Metanephros (tissue), 1 donor: ENCODE data around the gene CALML4. TPM values are rescaled to one million over a fixed set of nuclear protein-coding genes. Genes with fewer than 3 reads are reported as not detected.

ENCODE experiments used
- total RNA-seq: library from RNA; depleted of rRNA; stranded (reverse); fragments of >200 nt; gene quantifications from one replicate; pipeline ENCODE4 v1.2.3, GENCODE V29; 2014

Gene CALML4, protein sequence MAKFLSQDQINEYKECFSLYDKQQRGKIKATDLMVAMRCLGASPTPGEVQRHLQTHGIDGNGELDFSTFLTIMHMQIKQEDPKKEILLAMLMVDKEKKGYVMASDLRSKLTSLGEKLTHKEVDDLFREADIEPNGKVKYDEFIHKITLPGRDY
- total RNA-seq: 15.3 TPM

DNA sequence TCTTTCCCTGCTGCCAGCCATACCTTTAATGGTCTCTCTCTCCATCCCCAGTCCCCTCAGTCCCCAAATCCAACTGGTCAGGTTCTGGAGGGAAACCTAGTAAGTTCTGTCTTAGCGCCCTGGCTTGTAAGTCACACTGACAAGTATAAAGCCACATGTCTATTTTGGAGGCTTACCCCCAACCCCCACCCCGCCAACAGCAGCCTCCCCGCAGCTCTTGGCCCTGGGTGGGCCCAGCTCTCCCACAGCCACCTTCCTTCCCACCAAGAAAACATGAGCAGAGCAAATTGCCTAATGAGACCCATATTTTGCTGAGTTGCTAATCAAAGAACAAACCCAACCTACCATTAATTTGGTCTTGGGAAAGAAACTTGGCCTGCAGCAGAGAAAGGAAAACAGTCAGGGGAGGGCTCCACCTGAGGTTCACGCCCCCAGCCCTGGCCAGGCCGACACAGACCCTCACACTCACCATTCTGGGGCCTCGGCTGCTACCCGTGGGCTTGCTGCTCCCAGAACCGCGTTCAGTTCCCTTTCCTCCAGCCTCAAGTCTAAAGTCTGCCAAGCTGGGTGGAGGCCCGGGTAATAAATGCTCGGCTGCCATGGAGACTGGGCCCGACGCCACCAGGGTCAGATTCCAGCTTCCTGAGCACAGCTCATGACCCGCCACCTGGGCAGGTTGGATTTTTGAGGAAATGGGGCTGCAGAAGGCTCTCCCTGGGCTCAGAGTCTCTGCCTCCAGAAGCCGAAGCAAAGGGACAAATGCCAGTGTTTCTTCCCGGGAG, at the start of gene CALML4:
Gene CALML4, minus strand, starts transcription at position 557 of the 782 bp plus-strand sequence. Its CDS starts 85 bp downstream, at position 472.

DNA sequence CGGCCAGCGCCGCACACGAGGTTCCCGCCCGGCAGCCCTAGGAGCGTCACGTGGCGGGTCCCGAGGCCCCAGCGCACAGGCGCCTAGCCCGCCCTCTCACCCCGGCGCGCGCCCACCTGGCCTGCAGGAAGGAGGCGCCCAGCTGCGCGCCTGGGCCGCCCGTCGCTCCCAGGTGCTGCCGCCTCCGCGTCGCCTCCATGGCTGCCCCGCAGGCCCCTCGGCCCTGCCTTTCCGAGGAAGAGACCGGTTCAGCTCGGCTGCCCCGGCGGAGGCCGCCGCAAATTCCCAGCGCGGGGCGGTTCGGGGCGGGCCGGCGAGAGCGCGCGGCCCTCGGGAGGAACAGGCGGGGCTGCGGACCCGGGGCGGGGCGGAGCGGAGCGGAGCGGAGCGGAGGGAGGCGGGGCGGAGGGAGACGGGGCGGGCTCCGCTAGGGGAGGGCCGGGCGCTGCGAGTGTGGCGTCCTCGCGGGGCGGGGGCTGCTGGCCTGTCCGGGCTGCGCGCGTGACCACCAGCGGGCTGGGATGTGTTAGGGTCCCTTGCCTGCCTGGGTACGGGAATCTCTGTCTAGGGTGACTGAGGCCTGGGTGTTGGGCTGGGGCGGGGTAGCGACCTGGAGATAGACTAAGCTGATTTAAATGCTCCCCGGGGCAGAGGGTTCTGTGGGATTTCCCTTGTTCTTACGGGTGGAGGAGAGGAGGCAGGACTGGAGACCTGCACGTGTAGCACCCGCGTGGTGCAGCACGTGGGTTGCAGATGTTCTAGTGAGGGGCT, 24.4 kb upstream of the CALML4 start, which contains the start of gene CLN6:
Gene CLN6, minus strand, starts transcription at position 343 of the 771 bp plus-strand sequence. Its CDS starts 144 bp downstream, at position 199.

Other genes with a start within 250 kb of the CALML4 start
- 46.8 TPM for gene PIAS1, start 151.0 kb downstream of the CALML4 start, total RNA-seq
- gene CLN6, start 24.4 kb upstream of the CALML4 start, total RNA-seq: 25.5 TPM
- 57.6 TPM for gene FEM1B, start 72.4 kb upstream of the CALML4 start, total RNA-seq
- 12.9 TPM for gene ITGA11, start 226.8 kb upstream of the CALML4 start, total RNA-seq